ENCODE data around the gene RBFOX2. TPM values are rescaled to one million over a fixed set of nuclear protein-coding genes. Genes with fewer than 3 reads are reported as not detected.

RBFOX2 gene
- total RNA-seq, 2 donors from 2014 or later = 104 to 120 TPM

- DNase-seq = no peak
- no peak overlapping the region for H3K4me3 Mint-ChIP-seq
- H3K4me1 Mint-ChIP-seq = no peaks in the 10 kb centered on the region
- whole genome bisulfite sequencing, 2 experiments (ENCODE audit: insufficient coverage in 1 of 2, insufficient read length in 1 of 2) = 94 to 100% methylated on average over 3 to 4 of the region's 4 CpGs
- Histone ChIP-seq H3K4me3 (ENCODE audit: low read length) (no peak overlapping the region), H3K36me3 (ENCODE audit: control insufficient read depth, insufficient read depth, low read length) (peaks cover 51% of the 10 kb centered on the region), H3K4me1 (ENCODE audit: control insufficient read depth, insufficient read depth, low read length) (no peaks in the 10 kb centered on the region), H3K27ac (ENCODE audit: low read depth, low read length) (no peak overlapping the region), H3K27me3 (ENCODE audit: control insufficient read depth, insufficient read depth, low read length, poor library complexity, severe bottlenecking) (no peaks in the 10 kb centered on the region), H3K9ac (ENCODE audit: extremely low read depth, low read length, poor library complexity, severe bottlenecking) (no peak overlapping the region), H3K9me3 (ENCODE audit: control insufficient read depth, low read length) (no peaks in the 10 kb centered on the region)
- peaks cover 31% of the 10 kb centered on the region for H3K36me3 Mint-ChIP-seq (ENCODE audit: low read depth)
- no peaks in the 10 kb centered on the region for H3K27me3 Mint-ChIP-seq (ENCODE audit: insufficient read depth)
- H3K27ac Mint-ChIP-seq = no peak overlapping the region
- TF ChIP-seq, protein P1, sequence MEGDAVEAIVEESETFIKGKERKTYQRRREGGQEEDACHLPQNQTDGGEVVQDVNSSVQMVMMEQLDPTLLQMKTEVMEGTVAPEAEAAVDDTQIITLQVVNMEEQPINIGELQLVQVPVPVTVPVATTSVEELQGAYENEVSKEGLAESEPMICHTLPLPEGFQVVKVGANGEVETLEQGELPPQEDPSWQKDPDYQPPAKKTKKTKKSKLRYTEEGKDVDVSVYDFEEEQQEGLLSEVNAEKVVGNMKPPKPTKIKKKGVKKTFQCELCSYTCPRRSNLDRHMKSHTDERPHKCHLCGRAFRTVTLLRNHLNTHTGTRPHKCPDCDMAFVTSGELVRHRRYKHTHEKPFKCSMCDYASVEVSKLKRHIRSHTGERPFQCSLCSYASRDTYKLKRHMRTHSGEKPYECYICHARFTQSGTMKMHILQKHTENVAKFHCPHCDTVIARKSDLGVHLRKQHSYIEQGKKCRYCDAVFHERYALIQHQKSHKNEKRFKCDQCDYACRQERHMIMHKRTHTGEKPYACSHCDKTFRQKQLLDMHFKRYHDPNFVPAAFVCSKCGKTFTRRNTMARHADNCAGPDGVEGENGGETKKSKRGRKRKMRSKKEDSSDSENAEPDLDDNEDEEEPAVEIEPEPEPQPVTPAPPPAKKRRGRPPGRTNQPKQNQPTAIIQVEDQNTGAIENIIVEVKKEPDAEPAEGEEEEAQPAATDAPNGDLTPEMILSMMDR (conservative IDR thresholded peaks at IDR 0.05) = no peak
- no peaks in the 10 kb centered on the region for H3K9me3 Mint-ChIP-seq
Observed at GRCh38 chr22:35785181-35785923, 243.3 kb downstream of the RBFOX2 start.

DNA sequence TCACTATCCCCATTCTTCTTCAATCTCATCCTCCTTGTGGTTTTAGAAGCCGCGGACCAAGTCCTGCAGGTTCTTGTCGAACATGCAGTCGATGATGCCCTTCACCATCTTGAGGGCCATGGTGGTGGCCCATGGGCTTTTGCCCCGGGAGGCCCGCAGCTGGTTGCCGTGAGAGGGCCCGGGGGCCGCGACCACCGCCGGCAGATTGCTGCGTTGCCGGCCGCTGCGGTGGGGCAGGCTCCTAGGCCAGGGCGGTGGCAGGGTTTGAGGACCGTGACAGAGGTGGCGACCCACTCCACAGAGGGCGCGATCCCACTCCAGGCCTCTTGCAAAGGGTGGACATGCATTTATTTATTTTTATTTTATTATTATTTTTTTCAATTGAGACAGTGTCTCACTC lies 244.0 kb downstream of the RBFOX2 start:
- DNase-seq = no peak
- H3K4me3 Mint-ChIP-seq = no peak overlapping the region
- H3K9me3 Mint-ChIP-seq = no peaks in the 10 kb centered on the region
- Histone ChIP-seq H3K9ac (ENCODE audit: extremely low read depth, low read length, poor library complexity, severe bottlenecking) (no peak overlapping the region), H3K4me1 (ENCODE audit: control insufficient read depth, insufficient read depth, low read length) (no peaks in the 10 kb centered on the region), H3K4me3 (ENCODE audit: low read length) (no peak overlapping the region), H3K36me3 (ENCODE audit: control insufficient read depth, insufficient read depth, low read length) (peaks cover 57% of the 10 kb centered on the region), H3K27me3 (ENCODE audit: control insufficient read depth, insufficient read depth, low read length, poor library complexity, severe bottlenecking) (no peaks in the 10 kb centered on the region), H3K9me3 (ENCODE audit: control insufficient read depth, low read length) (no peaks in the 10 kb centered on the region), H3K27ac (ENCODE audit: low read depth, low read length) (no peak overlapping the region)
- H3K27ac Mint-ChIP-seq = no peak overlapping the region
- TF ChIP-seq, protein P1 (conservative IDR thresholded peaks at IDR 0.05) = no peak
- no peaks in the 10 kb centered on the region for H3K4me1 Mint-ChIP-seq
- WGBS, 2 experiments (ENCODE audit: insufficient coverage in 1 of 2, insufficient read length in 1 of 2) = 97 to 100% methylated on average over 4 to 17 of the region's 21 CpGs
- H3K27me3 Mint-ChIP-seq (ENCODE audit: insufficient read depth) = no peaks in the 10 kb centered on the region
- peaks cover 34% of the 10 kb centered on the region for H3K36me3 Mint-ChIP-seq (ENCODE audit: low read depth)

GRCh38 chr22:35783943-35784614 lies 244.5 kb downstream of the RBFOX2 start:
- no peaks in the 10 kb centered on the region for H3K27me3 ChIP-seq (ENCODE audit: control insufficient read depth, insufficient read depth, low read length, poor library complexity, severe bottlenecking)
- no peak overlapping the region for H3K9ac ChIP-seq (ENCODE audit: extremely low read depth, low read length, poor library complexity, severe bottlenecking)
- Mint-ChIP-seq H3K27ac (no peak overlapping the region), H3K36me3 (ENCODE audit: low read depth) (peaks cover 30% of the 10 kb centered on the region), H3K4me1 (no peaks in the 10 kb centered on the region), H3K4me3 (no peak overlapping the region), H3K27me3 (ENCODE audit: insufficient read depth) (no peaks in the 10 kb centered on the region), H3K9me3 (no peaks in the 10 kb centered on the region)
- no peaks in the 10 kb centered on the region for H3K4me1 ChIP-seq (ENCODE audit: control insufficient read depth, insufficient read depth, low read length)
- TF ChIP-seq, protein P1 (conservative IDR thresholded peaks at IDR 0.05) = no peak
- no peak overlapping the region for H3K4me3 ChIP-seq (ENCODE audit: low read length)
- WGBS, 2 experiments (ENCODE audit: insufficient coverage in 1 of 2, insufficient read length in 1 of 2) = 92 to 97% methylated on average over 10 to 11 of the region's 11 CpGs
- DNase-seq = no peak
- H3K9me3 ChIP-seq (ENCODE audit: control insufficient read depth, low read length) = no peaks in the 10 kb centered on the region
- H3K27ac ChIP-seq (ENCODE audit: low read depth, low read length) = no peak overlapping the region
- peaks cover 59% of the 10 kb centered on the region for H3K36me3 ChIP-seq (ENCODE audit: control insufficient read depth, insufficient read depth, low read length)
